HG02623 (cell line): ENCODE results near the gene SSTR3.

Experiments
- ATAC-seq: cut with Tn5 transposase; IDR thresholded peaks from one replicate; pipeline ENCODE4 v1.9.1; 2021; ENCODE audit warnings: moderate library complexity; ENCODE audit not compliant: unreplicated experiment

The SSTR3 gene

DNA sequence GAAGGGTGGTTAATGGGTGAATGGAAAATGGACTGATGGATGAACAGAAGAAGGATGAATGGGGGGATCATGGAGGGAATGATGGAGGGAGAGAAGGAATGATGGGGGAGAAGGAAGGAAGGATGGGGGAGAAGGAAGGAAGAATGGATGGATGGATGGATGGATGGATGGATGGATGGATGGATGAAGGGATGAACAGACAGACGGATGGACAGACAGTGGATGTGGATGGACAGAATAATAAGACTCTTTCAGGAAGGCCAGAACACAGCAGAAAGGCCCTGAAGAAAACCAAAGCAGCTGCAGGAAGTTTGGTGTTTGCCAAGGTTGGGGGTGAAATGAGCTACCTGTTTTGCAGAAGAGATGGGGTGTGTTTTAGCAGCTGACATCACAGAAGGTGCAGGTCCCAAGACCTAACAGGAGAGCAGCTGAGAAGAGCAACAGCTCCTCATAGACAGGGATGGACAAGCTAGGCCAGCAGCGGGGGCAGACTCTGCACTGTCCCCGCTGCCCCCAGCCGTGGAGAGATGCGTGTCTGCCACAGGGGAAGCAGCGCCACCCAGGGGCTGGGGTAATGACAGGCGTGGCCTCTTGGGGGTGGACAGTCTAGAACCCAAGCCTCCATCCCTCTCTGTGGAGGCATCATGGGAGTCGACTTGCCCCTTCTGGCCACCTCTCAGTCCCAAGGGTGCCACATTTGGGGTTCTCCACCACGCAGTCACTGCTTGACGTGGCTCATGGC lies 42.2 kb downstream of the SSTR3 start:
- ATAC-seq: no peak

DNA sequence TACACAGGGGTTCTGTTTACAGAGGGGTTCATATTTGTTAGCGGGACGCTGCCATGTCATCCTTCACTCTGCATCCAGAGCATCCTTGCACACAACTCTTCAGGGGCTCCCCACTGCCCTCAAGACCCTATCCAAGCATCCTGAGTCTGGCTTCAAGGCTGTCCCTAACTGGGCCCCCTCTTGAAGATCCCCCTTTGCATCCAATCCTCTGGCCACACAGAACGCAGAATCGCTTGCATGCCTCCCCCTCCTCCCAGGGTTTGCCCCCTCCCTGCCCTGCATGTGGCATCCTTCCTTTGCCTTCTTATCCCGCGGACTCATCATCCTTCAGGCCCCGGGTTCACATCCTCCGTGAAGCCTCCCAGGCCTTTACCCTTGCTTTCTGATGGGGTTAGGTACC lies 42.9 kb downstream of the SSTR3 start:
- no peak for ATAC-seq

DNA sequence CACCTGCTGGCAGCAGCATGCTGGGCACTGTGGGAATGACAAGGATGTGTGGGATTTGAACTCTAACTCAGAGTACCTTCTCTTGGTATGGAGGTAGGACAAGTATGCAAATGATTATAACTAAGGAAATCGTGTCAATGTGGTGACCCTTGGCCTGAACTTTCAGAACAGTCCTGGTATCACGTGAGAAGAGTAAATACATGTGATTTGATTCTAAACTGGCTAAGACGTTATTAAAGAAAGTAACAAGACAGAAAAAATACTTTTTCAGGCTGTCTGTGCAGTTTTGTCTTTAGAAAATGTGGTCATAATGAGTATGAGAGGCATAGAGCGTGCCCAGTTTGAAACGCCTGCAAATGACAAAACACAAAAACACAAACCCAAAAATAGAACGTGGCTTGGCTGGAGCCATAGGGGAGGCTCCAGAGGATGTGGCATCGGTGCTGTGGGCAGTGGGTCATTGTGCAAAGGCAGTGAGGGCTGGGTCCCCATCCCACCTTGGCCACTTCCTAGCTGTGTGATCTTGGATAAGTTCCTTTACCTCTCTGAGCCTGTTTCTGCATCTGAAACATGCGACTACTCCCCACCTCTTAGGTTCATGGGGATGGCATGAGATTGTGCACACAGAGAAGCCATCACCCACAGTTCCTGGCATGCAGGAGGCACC lies 44.2 kb downstream of the SSTR3 start:
- ATAC-seq: no peak

DNA sequence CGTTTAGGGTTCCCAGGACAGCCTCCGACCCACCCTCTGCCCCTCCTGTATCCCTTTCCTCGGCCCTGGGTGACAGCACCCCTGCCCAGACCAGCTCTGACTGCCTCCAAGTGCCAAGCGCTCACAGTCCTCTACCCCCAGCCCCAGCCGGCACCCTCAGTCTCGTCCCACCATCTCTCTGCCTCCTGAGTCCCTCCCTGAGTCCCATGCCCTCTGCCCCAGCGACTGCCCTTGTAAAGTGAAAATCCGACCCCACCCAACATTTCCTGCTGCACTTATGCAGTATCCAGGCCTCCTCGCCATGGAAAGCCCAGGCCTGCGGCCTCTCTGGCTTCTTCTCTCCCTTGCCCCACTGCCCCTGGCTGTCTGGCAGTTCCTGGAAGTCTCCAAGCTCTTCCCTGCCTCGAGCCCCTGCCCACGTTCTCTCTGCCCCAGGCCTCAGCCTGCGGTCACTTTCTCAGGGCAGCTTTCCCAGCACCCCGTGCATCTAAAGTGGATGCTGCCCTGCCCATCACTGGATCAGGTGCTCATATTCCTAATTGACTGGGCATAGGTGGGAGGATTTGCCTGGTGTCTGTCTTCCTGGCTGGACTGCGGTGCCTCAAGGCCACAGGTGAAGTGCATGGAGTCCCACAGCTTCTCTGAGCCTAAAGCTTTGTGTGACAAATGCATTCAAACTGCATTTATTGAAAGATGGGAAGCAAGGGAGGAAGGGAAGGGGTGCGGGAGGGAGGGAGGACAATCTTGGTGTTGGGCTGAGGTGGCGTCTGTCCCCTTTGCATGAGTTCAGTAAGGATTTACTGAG lies 44.9 kb downstream of the SSTR3 start:
- no peak for ATAC-seq

DNA sequence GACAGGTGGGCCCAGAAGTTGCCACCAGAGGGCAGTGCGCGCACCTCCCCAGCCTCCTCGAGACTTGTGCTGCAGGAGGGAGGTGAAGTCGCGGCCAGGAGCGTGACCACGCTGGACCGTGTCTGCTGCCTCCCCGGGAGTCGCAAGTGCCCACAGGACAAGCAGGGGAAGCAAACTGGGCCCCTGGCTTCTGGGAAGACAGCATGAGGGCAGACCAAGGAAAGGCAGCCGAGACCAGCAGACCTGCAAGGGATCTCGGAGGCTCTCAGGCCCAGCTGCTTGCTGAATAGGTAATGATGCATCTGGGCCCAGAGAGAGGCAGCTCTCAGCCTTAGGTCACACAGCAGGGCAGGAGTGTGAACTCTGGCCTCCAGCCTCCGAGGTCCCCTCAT lies 45.6 kb downstream of the SSTR3 start:
- ATAC-seq: no peak

DNA sequence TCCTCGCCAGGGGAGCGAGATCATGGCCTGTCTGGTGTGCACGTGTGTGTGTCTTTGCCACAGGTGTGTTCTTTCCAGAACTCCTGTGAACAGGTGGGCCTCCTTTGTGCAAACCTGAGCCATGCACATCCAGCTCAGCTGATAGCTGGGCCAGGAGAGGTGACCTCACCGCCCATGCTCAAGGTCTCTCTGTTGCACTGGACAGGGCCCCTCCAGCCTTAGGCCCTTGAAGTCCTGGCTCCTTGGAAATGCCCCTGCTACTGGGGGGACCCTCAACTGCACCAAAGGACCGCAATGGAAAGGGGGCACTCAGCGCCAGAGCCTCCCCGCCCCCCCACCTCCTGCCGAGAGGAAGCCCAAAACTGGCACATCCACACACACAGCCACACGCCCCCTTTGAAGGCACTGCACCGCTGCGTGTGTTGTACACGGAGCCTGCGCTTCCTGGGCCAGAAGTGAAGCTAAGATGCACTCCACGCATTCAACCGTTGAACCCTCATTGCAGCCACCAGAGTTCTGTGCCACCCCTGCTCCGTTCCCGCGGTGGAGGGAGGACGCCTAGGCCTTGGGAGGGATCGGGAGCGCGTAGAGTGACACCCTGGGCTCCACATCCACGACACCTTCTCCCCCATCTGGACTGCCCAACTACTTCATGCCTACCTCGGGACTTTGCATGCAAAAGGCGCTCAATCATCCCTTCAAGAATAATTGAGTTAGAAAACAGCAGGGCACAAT lies 46.2 kb downstream of the SSTR3 start:
- no peak for ATAC-seq

DNA sequence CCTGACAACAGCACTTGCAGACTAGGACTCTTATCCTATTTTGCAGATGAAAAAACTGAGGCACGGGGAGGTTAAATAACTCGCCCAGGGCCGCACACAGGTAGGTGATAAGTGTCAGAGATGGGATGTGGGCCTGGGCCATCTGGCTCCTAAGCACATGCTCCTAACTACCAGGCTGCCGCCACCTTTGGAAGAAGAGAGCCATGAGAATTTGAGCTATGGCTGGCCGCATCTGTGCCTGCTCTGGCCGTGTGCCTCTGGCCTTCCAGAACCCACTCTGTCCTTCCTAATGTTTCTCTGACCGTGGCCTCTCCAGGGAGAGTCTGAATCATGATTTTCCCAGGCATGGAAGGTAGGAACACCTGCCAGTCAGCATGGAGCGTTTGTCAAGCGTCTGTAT lies 47.2 kb downstream of the SSTR3 start:
- no peak for ATAC-seq

DNA sequence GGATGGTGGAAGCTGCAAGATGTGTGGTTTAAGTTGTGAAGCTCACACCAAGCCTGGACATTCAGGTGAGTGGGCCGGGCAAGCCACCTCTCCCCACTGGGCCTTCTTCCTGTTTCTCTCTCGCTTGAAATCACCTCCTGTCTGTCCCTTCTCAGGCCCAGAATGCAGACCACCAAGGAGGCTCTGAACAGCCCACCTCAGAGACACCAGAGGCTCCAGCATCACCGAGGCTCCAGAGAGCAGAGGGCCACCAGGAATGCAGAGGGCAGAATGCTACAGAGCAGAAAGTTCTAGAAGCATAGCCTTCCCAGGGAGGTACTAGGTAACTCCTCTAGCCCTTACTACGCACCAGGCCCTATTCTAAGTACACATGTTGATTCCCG lies 47.8 kb downstream of the SSTR3 start:
- ATAC-seq: peak; percentile 3

DNA sequence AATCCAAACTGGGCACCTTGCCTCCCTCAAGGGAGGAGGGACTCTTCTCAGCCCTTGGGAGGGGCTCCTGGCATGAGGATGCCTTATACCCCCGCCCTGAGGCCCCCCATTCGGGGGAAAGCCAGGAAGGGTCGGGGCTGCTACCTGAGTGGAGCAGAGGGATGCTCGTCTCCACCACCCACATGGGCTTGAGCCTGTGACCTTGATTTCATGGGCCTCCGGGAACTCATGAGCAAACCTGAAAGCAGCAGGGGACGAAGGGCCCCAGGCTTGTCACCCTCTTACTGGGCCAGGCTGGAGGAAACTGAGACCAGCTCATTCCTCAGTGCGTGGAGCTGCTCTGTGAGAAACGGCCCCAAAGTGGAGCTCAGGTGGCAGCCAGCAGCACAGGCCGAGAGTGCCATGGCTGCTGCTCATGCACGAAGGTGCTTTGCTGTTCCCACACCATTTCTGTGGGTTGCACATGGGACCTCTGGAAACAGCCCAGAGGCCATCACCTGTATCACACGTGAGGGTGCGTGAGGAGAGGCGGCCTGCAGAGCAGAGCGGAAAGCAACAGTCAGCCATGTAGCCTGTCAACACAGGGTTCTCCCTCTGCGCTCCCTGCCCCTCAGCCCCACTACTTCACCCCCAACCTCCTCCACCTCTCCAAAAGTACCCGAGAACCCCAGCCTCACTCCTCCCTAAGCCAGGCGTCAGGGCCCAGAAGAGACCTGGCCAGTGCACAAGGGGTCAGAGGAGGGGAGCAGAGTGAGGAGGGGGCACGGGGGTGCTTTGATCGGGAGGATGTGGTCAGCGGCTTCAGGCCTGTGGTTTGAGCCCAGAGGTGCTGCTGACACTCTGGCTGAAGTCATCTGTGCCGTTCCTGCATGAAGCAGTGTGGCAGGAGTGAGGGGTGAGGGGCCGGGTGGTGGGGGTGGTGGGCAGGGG lies 48.4 kb downstream of the SSTR3 start:
- ATAC-seq: peak; percentile 37

DNA sequence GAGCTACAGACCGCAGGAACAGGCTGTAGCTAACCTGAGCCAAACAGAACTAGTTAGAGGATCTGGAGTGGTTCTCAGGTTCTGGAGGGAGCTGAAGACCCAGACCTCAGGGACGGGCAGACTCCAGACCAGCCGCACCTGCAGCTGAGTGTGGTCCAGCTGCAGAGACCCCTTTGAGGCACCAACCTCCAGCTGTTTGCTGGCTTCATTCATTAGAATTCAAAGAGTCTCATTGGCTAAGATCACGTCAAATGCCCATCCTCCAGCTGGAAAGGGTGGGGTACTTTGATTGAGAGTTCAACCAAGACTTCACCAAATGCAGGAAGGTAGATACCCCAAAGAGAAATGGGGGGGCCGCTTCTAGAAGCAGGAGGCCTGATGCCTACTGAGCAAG lies 49.2 kb downstream of the SSTR3 start:
- no peak for ATAC-seq

DNA sequence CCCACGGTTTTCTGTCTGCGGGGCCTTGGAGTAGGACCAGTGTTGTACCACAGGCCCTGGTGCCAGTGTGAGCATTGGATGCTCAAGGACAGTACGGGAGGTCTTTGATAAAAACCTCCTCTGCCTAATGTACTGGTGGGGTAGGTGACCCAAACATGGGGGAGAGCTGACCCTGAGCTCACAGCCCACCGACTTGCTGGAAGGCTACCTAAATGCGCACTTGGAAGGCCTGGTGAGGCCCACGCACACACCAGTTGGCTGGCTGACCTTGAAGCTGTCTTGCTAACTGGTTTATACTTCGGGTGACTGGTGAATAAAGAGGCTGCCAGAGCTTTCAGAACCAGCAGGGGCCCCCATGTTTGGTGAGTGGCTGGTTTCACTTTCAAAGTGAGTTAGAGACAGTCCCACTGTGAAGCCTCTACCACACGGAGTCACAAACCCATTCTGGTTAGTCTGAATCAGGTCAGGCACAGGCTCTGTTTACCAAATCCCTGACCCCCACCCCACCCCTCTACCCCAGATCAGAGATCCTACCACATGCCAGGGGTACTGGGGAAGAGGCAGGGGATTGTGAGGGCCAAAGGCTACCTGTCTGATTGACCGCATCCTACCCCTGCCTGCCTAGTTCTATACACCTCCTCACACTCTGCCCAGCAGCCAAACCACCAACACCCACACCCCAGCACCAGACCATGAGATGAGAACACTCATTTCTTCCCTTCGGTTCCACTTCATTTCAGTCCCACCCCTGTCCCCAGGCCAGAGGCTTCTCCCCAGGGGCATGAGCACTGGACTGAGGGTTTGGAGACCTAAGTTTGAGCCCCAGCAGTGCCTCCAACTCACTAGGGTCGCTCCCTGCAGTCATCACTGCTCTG lies 49.8 kb downstream of the SSTR3 start:
- no peak for ATAC-seq

DNA sequence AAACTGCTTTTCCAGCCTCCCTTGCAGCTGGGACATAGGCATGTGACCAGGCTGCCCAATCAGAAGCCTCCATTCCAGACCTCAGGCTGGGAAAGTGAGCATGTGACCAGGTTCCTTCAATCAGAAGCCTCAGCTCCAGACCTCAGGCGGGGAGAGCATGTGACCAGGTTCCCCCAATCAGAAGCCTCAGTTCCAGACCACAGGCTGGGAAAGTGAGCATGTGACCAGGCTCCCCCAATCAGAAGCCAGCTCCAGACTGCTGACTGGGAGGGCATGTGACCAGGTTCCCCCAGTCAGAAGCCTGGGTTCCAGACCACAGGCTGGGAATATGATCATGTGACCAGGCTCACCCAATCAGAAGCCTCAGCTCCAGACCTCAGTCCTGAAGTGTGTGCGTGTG lies 50.8 kb downstream of the SSTR3 start:
- ATAC-seq: no peak

DNA sequence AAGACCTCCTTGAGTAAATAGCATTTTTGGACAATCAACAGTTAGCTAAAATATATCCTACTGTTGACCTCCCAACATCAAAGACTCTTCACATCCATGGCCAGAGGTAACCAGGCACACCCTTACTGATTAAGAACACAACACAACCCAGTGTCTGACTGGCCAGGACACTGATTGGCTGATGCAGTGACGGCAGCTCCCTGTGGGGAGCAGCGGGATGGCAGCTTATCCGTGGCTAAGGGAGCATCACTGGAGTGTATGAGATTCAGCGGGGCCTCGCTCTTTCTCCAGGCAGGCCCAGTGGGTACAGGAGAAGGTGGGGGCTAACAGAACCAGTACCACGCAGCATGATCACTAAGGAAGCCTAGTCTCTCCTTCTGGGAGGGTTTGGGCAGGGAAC lies 52.2 kb downstream of the SSTR3 start:
- ATAC-seq: no peak

DNA sequence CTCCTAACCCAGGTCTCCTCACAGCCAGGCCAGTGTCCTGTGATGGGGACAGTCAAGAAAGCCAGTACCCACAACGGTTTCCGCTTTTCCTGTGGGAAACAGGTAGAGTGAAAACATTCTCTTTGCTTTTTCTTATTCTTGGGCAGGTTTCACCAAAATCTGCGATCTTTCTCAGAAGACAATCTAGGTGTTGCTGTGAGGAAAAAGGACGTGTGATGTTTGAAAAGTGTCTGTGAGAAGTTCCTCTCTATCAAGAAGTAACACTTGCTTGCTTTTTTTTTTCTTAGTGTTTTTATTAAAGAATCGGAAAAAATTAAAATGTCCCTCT lies 53.4 kb downstream of the SSTR3 start:
- ATAC-seq: no peak

DNA sequence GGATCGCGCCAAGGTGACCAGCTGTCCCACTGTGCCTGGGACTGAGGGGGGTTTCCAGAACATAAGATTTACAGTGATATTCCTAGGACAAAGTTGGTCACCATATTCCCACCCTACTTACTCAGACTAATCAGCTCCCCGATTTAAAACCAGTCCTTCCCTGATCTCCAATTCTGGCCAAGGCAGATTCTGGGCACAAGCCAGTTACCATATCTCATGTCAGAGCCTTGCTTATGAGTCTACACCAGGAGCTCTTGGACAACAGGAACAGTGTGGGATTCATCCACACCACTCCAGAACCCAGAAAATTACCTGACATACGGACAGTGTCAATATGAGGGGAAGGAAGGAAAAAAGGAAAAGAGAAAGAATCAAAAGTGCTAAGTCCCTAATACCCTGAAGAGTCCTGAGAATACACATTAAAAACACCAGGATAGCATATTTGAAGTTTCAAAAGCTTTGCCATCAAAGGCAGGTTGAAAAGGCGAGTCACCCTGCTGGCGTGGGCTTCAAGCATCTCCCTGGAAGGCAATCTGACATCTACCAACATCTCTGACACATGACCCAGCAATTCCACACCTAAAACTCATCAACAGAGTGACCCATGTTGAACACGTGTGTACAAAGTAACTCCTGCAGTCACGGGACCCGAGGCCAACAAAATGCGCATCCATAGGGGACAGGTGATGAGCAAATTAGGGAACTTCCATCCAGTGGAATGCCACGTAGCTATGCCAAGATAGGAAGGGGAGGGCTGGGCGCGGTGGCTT lies 54.6 kb downstream of the SSTR3 start:
- ATAC-seq: no peak

DNA sequence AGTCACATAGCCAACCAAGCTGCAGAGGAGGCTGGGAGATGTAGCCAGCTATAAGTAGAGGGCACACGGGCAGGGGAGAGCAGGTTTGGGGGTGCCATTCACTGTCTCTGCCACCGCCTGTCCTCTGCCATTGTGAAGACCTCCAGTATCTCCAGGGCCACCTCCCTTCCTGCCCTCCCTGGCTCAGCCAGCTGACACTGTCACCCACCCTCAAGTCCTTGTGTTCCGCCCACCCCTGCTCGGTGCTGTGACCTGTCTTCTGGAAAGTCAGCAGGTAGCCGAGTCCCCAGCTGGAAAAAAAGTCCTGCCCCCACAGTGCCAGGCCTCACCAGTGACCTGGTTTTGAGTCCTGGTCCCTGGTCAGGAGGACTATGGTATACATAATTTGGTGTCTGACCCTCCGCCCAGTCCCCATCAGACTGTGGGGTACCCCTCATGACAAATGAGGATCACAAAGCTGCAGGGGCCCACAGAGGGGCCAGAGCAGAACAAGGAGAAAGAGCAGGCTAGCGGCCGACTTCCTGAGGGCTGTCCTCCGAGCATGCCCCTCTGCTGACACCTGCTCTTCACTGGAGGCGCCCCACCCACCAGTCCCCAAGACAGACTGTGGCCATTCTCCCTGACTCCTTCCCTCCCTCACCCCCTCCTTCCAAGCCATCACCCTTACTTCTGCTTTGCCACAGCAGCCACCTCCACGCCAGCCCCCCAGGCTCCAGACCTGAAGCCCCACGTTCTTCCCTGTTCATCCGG lies 55.4 kb downstream of the SSTR3 start:
- no peak for ATAC-seq

DNA sequence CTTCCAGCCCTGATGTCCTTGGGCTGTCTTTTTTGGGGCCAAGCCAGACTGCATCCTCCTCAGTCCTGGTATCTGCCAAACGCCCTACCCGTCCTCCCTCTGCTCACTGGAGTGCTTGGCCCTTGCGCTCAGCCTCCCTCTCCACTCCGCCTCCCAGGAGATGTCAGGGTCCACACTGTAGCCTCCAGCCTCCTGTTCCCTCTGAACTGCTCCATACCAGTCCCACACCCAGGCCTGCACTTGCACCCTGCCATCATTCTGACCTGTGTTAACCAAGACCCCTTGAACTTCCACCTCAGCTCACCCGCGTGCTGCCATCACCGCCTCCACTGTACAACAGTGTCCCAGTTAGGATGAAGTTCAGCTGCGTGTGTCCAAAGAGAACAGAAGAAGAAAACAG lies 56.3 kb downstream of the SSTR3 start:
- ATAC-seq: no peak
